H1 (cell line): ENCODE results near the gene THAP2. TPM values are rescaled to one million over a fixed set of nuclear protein-coding genes. Genes with fewer than 3 reads are reported as not detected.

Source experiments
- CTCF ChIA-PET: fragments of 300-600 bp; sonication (Branson Sonifier 250); formaldehyde crosslinking; loops from one replicate; lab custom pipeline; 2021; ENCODE audit not compliant: partially characterized antibody; lab: Charles Lee
- POLR2A ChIA-PET: fragments of 300-600 bp; sonication (Branson Sonifier 250); formaldehyde crosslinking; loops from one replicate; lab custom pipeline; 2021; ENCODE audit warnings: inconsistent platforms; ENCODE audit not compliant: partially characterized antibody; lab: Charles Lee
- DNase-seq, 2 experiments: peaks; one replicate each; pipeline versions ENCODE4 v3.0.0 to v3.0.0-alpha.2; 2010 to 2022; ENCODE audit warnings: low spot score in 2 of 2, low read depth in 1 of 2, mixed read lengths in 1 of 2
- FAIRE-seq: peaks from 2 replicates; lab custom pipeline; 2011; peaks lifted over from hg19 to GRCh38; lab: Jason Lieb, UNC
- H2AFZ ChIP-seq: 2 replicates; pipeline ENCODE4 v1.8.1; 2012; ENCODE audit warnings: low read length, inconsistent platforms
- H2AK5ac ChIP-seq: 2 replicates; pipeline ENCODE4 v1.6.1; 2013; ENCODE audit warnings: low read depth, low read length
- H2BK120ac ChIP-seq: replicated peaks from 2 replicates; pipeline ENCODE3; 2013; ENCODE audit warnings: low read depth, low read length, inconsistent platforms
- H2BK12ac ChIP-seq: 2 replicates; pipeline ENCODE4 v1.6.1; 2013; ENCODE audit warnings: low read depth, low read length
- H2BK15ac ChIP-seq: 2 replicates; pipeline ENCODE4 v1.6.1; 2013; ENCODE audit warnings: low read length
- H2BK20ac ChIP-seq: 2 replicates; pipeline ENCODE4 v1.6.1; 2013; ENCODE audit warnings: low read length
- H2BK5ac ChIP-seq: 2 replicates; pipeline ENCODE4 v1.6.1; 2013; ENCODE audit warnings: low read depth, low read length
- H3K14ac ChIP-seq: 2 replicates; pipeline ENCODE4 v1.6.1; 2013; ENCODE audit warnings: inconsistent platforms; ENCODE audit not compliant: insufficient read length
- H3K18ac ChIP-seq: 2 replicates; pipeline ENCODE4 v1.6.1; 2013; ENCODE audit warnings: low read length; ENCODE audit errors: extremely low read depth
- H3K23ac ChIP-seq: 2 replicates; pipeline ENCODE4 v1.6.1; 2013; ENCODE audit warnings: inconsistent platforms; ENCODE audit not compliant: insufficient read length
- H3K23me2 ChIP-seq: 2 replicates; pipeline ENCODE4 v1.6.1; 2013; ENCODE audit warnings: low read depth, low read length
- H3K27ac ChIP-seq: 2 replicates; pipeline ENCODE4 v1.6.1; 2011; ENCODE audit warnings: low read depth, low read length, inconsistent platforms
- H3K27me3 ChIP-seq, 4 experiments: replicated peaks in 1 of 4; 1 replicate in 1 of 4; 2 replicates in 3 of 4; pipeline versions ENCODE4 v1.6.1 to v1.8.1; 2011 to 2013; ENCODE audit warnings: low read length in 3 of 4, mild to moderate bottlenecking in 3 of 4, inconsistent platforms in 2 of 4, mixed read lengths in 2 of 4, moderate library complexity in 1 of 4; ENCODE audit not compliant: control insufficient read depth in 3 of 4, insufficient read depth in 3 of 4; ENCODE audit errors: extremely low read depth in 1 of 4
- H3K36me3 ChIP-seq, 4 experiments: 2 replicates each; pipeline versions ENCODE4 v1.6.1 to v1.8.1; 2011 to 2013; ENCODE audit warnings: mild to moderate bottlenecking in 4 of 4, low read length in 3 of 4, moderate library complexity in 2 of 4, control low read depth in 1 of 4, inconsistent platforms in 1 of 4; ENCODE audit not compliant: insufficient read depth in 4 of 4, control insufficient read depth in 2 of 4
- H3K4ac ChIP-seq: replicated peaks from 2 replicates; pipeline ENCODE3; 2013; ENCODE audit warnings: low read length, low read depth, mixed read lengths, inconsistent platforms; ENCODE audit not compliant: insufficient read length
- H3K4me1 ChIP-seq, 4 experiments: replicated peaks in 1 of 4; 1 replicate in 1 of 4; 2 replicates in 3 of 4; pipeline versions ENCODE4 v1.6.1 to v1.8.1; 2011 to 2013; ENCODE audit warnings: low read length in 3 of 4, inconsistent platforms in 2 of 4, mixed read lengths in 1 of 4; ENCODE audit not compliant: insufficient read depth in 4 of 4, control insufficient read depth in 3 of 4
- H3K4me2 ChIP-seq, 2 experiments: 2 replicates each; pipeline versions ENCODE4 v1.6.1 to v1.8.1; 2011 to 2013; ENCODE audit warnings: low read depth in 2 of 2, low read length in 2 of 2, control low read depth in 1 of 2, inconsistent platforms in 1 of 2, mild to moderate bottlenecking in 1 of 2; ENCODE audit not compliant: insufficient read depth in 1 of 2
- H3K4me3 ChIP-seq, 4 experiments: fragments of 200-600, 300-600 bp in 1 of 4; sonication (generic), shearing (Covaris generic), sonication (Bioruptor Twin) in 1 of 4; 2 replicates each; pipeline versions ENCODE4 v1.5.1 to v1.8.1; 2011 to 2016; ENCODE audit warnings: low read length in 4 of 4, low read depth in 3 of 4, control low read depth in 2 of 4, inconsistent platforms in 2 of 4, mild to moderate bottlenecking in 2 of 4, mixed read lengths in 1 of 4, moderate library complexity in 1 of 4; ENCODE audit not compliant: insufficient read depth in 2 of 4; ENCODE audit errors: extremely low read depth in 1 of 4
- H3K56ac ChIP-seq: replicated peaks from 2 replicates; pipeline ENCODE3; 2013; ENCODE audit warnings: low read depth, mild to moderate bottlenecking, mixed read lengths, low read length, inconsistent platforms; ENCODE audit not compliant: insufficient read length
- H3K79me1 ChIP-seq: 2 replicates; pipeline ENCODE4 v1.6.1; 2013; ENCODE audit warnings: low read depth, low read length, control low read depth
- H3K79me2 ChIP-seq, 2 experiments: 2 replicates each; pipeline versions ENCODE4 v1.6.1 to v1.8.1; 2012 to 2013; ENCODE audit warnings: low read length in 2 of 2, mild to moderate bottlenecking in 2 of 2, inconsistent platforms in 1 of 2; ENCODE audit not compliant: insufficient read depth in 2 of 2, control insufficient read depth in 1 of 2
- H3K9ac ChIP-seq, 4 experiments: replicated peaks in 1 of 4; 1 replicate in 1 of 4; 2 replicates in 3 of 4; pipeline versions ENCODE4 v1.6.1 to v1.8.1; 2011 to 2013; ENCODE audit warnings: low read depth in 3 of 4, low read length in 3 of 4, control low read depth in 2 of 4, mild to moderate bottlenecking in 2 of 4, moderate library complexity in 2 of 4, inconsistent platforms in 1 of 4; ENCODE audit errors: extremely low read depth in 1 of 4
- H3K9me3 ChIP-seq, 2 experiments: 2 replicates each; pipeline versions ENCODE4 v1.6.1 to v1.8.1; 2012 to 2013; ENCODE audit warnings: mild to moderate bottlenecking in 2 of 2, moderate library complexity in 2 of 2, control low read depth in 1 of 2, inconsistent platforms in 1 of 2, low read depth in 1 of 2, low read length in 1 of 2, mixed read lengths in 1 of 2; ENCODE audit not compliant: insufficient read depth in 2 of 2
- H4K20me1 ChIP-seq, 2 experiments: replicated peaks in 1 of 2; 2 replicates each; pipeline versions ENCODE3 to v1.8.1; 2011 to 2013; ENCODE audit warnings: inconsistent platforms in 2 of 2, low read length in 2 of 2, mild to moderate bottlenecking in 1 of 2; ENCODE audit not compliant: insufficient read depth in 2 of 2, control insufficient read depth in 1 of 2
- H4K5ac ChIP-seq: 2 replicates; pipeline ENCODE4 v1.6.1; 2013; ENCODE audit warnings: low read length, low read depth, mixed read lengths, inconsistent platforms; ENCODE audit not compliant: insufficient read length
- H4K8ac ChIP-seq: 2 replicates; pipeline ENCODE4 v1.8.0; 2013; ENCODE audit warnings: mild to moderate bottlenecking, moderate library complexity, low read length, inconsistent platforms; ENCODE audit not compliant: insufficient read depth; ENCODE audit errors: extremely low read depth
- H4K91ac ChIP-seq: replicated peaks from 2 replicates; pipeline ENCODE3; 2013; ENCODE audit warnings: low read length, mixed read lengths, inconsistent platforms; ENCODE audit not compliant: insufficient read length
- CBX8 ChIP-seq: fragments of 300-800, 300-1000 bp; sonication (generic); IDR thresholded peaks from 2 replicates; pipeline ENCODE4 v1.7.1; 2016; ENCODE audit warnings: low read depth, low read length, borderline replicate concordance
- EGR1 ChIP-seq: IDR thresholded peaks from 2 replicates; pipeline ENCODE4 v1.6.1; 2011; ENCODE audit warnings: low read depth, low read length, borderline replicate concordance
- HDAC2 ChIP-seq, 2 experiments: fragments of 300-600 bp in 1 of 2; sonication (generic) in 1 of 2; IDR thresholded peaks; 2 replicates each; pipeline ENCODE4 v1.6.1; 2011 to 2012; ENCODE audit warnings: low read depth in 2 of 2, low read length in 2 of 2, mild to moderate bottlenecking in 2 of 2, moderate library complexity in 2 of 2, borderline replicate concordance in 1 of 2, inconsistent platforms in 1 of 2
- KDM1A ChIP-seq: fragments of 200-600, 300-600 bp; sonication (generic); IDR thresholded peaks from 2 replicates; pipeline ENCODE4 v1.7.1; 2016; ENCODE audit warnings: mild to moderate bottlenecking, low read length, borderline replicate concordance
- POU5F1 ChIP-seq: IDR thresholded peaks from 2 replicates; pipeline ENCODE4 v1.6.1; 2011; ENCODE audit warnings: low read depth, mild to moderate bottlenecking, low read length, moderate library complexity
- RAD21 ChIP-seq, 2 experiments: IDR thresholded peaks in 1 of 2; conservative IDR thresholded peaks in 1 of 2; 2 replicates each; pipeline ENCODE4 v1.6.1; 2011; ENCODE audit warnings: low read depth in 2 of 2, low read length in 2 of 2, improper control_type of control experiment in 1 of 2, inconsistent platforms in 1 of 2, mild to moderate bottlenecking in 1 of 2, moderate library complexity in 1 of 2
- RXRA ChIP-seq: IDR thresholded peaks from 2 replicates; pipeline ENCODE4 v1.6.1; 2011; ENCODE audit warnings: low read depth, mild to moderate bottlenecking, low read length, moderate library complexity; ENCODE audit not compliant: insufficient read depth
- SP1 ChIP-seq: IDR thresholded peaks from 2 replicates; pipeline ENCODE4 v1.6.1; 2011; ENCODE audit warnings: low read depth, low read length
- WGBS, 2 experiments: shearing (Covaris generic) in 1 of 2; methylation state at CpG; one replicate each; pipeline versions ENCODE4 v1.1.6 to v1.1.7; 2013 to 2015; ENCODE audit warnings: low lambda C conversion rate in 2 of 2, mixed read lengths in 2 of 2, inconsistent platforms in 1 of 2, low coverage in 1 of 2, missing lambda C conversion rate in 1 of 2; ENCODE audit not compliant: insufficient replicate concordance in 2 of 2, insufficient coverage in 1 of 2, insufficient read length in 1 of 2; ENCODE audit errors: extremely low coverage in 1 of 2, missing lambda C conversion rate in 1 of 2; 5-methylcytosine and 5-hydroxymethylcytosine counted together
- polyA plus RNA-seq, 7 experiments: library from polyadenylated mRNA; depleted of rRNA in 3 of 7; stranded (reverse) in 5 of 7; unstranded in 2 of 7; fragments of >200 nt in 5 of 7; fragments of 200-250 nt in 2 of 7; gene quantifications; 1 replicate in 5 of 7; 2 replicates in 1 of 7; 4 replicates in 1 of 7; pipeline versions ENCODE4 v1.2.1 to v1.2.3, GENCODE V29; 2011 to 2013; ENCODE audit warnings: missing spikeins in 2 of 7, mixed read lengths in 2 of 7
- total RNA-seq: library from RNA; stranded (reverse); fragmentation: NEBNext Ultra II Directional; extraction: Animal tissue kit (Norgen Biotek cat#: 25700); gene quantifications from 2 replicates; pipeline ENCODE4 v1.2.1, GENCODE V29; 2021
- TF ChIP-seq, protein P1 (sequence below): IDR thresholded peaks from 2 replicates; pipeline ENCODE4 v1.6.1; 2012; ENCODE audit warnings: low read length, inconsistent platforms

Gene THAP2
- total and polyA plus RNA-seq, 2 of the 8 experiments (the other 6 are each of a cell fraction or from before 2014, with no cell fraction given): 1.8 to 5.3 TPM

DNA sequence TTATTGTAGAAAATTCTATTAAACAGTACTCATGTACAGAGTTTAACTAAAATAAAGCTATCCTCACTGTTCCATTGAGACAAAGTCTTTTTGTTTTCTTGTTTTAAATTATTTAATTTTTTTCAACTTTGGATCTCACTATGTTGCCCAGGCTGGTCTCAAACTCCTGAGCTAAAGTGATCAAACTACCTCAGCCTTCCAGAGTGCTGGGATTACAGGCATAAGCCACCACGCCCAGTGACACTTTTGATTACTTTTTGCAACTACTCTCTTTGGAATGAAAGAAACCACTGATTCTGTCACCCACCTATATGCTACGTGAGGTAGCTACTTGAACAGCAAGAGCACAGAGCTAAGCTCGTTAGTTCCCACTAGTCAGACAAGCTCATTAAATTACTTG lies 17.6 kb upstream of the THAP2 start:
- no peak overlapping the region for H2BK15ac ChIP-seq
- H3K4me2 ChIP-seq: no peak overlapping the region
- H3K4me3 ChIP-seq: no peak overlapping the region
- no peak overlapping the region for H3K18ac ChIP-seq
- H3K4me1 ChIP-seq: no peaks in the 10 kb centered on the region
- no peak for FAIRE-seq
- H2AFZ ChIP-seq: no peak overlapping the region
- H2BK120ac ChIP-seq: no peak overlapping the region
- H3K27me3 ChIP-seq: no peaks in the 10 kb centered on the region
- no peaks in the 10 kb centered on the region for H3K9me3 ChIP-seq
- no peak overlapping the region for H2BK5ac ChIP-seq
- no peak overlapping the region for H3K4ac ChIP-seq
- no peaks in the 10 kb centered on the region for H3K23me2 ChIP-seq
- CTCF ChIA-PET: interaction anchor here (1.1 to 2.2 kb wide), 3 partner anchors 10 to 102 kb away, joined by 3 to 12 read pairs (median 9); no protein-coding TSS in a partner anchor
- H3K79me1 ChIP-seq: no peaks in the 10 kb centered on the region
- TF ChIP-seq, protein P1, sequence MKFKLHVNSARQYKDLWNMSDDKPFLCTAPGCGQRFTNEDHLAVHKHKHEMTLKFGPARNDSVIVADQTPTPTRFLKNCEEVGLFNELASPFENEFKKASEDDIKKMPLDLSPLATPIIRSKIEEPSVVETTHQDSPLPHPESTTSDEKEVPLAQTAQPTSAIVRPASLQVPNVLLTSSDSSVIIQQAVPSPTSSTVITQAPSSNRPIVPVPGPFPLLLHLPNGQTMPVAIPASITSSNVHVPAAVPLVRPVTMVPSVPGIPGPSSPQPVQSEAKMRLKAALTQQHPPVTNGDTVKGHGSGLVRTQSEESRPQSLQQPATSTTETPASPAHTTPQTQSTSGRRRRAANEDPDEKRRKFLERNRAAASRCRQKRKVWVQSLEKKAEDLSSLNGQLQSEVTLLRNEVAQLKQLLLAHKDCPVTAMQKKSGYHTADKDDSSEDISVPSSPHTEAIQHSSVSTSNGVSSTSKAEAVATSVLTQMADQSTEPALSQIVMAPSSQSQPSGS: no peak
- TF ChIP-seq CBX8 (no peak), POU5F1 (no peak), EGR1 (no peak), RAD21 (IDR thresholded peaks at IDR 0.05 in 1 of 2, conservative IDR thresholded peaks at IDR 0.05 in 1 of 2; ENCODE audit: low read depth in 2 of 2, low read length in 2 of 2) (no peak), HDAC2 (IDR thresholded peaks at IDR 0.05; ENCODE audit: borderline replicate concordance in 1 of 2, low read depth in 2 of 2, low read length in 2 of 2) (no peak), SP1 (no peak), RXRA (no peak), KDM1A (no peak)
- TF ChIP-seq, all 59 proteins: peak for 0
- no peak for DNase-seq
- H3K27ac ChIP-seq: no peak overlapping the region
- peaks cover 0 to 21% of the 10 kb centered on the region in 2 experiments; a peak in 2 of 4 replicates for H3K79me2 ChIP-seq
- H3K56ac ChIP-seq: no peak overlapping the region
- no peak overlapping the region for H3K9ac ChIP-seq
- WGBS, 2 experiments: 86% methylated on average over 3 of the region's 3 CpGs; no CpG with 5 or more reads in 1 of the 2 experiments
- no peak overlapping the region for H4K8ac ChIP-seq
- H2BK12ac ChIP-seq: no peak overlapping the region
- no peak overlapping the region for H2BK20ac ChIP-seq
- H4K5ac ChIP-seq: no peak overlapping the region
- no peak overlapping the region for H2AK5ac ChIP-seq
- no peak overlapping the region for H3K23ac ChIP-seq
- POLR2A ChIA-PET: interaction anchor here (1.2 kb wide), 1 partner anchor 16 kb away, joined by 3 read pairs; no protein-coding TSS in a partner anchor
- H4K20me1 ChIP-seq: no peaks in the 10 kb centered on the region
- no peak overlapping the region for H4K91ac ChIP-seq
- no peak overlapping the region for H3K14ac ChIP-seq
- peaks cover 6 to 56% (median 27%) of the 10 kb centered on the region in 4 experiments for H3K36me3 ChIP-seq
